ENCODE results near the gene CHD6.

DNA sequence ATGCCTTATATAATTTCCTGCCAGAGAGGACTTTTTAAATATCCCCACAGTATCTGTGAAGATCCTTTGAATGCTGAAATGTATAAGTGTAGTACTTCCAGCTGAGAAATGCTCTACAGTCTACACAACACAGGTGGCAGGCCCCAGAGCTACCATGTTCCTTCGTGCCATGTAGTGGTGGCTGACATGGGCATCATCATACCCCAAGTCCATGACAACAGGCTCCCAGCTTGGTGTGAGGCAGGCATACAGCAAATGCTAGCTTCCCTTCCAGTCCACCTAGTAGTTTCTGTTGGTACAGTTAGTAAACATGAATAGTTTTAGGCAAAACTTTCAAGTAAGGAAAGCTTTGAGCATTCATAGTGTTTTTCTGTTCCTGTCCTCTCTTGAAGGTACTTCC lies 190.3 kb downstream of the CHD6 start:
- TF ChIP-seq CTCF (IDR thresholded peaks at IDR 0.05) (no peak), POLR2AphosphoS5 (IDR thresholded peaks at IDR 0.05) (no peak), POLR2A (IDR thresholded peaks at IDR 0.05) (no peak)

All from prostate gland (tissue), 2 donors.